Stimulated activated CD8-positive, alpha-beta memory T cell treated with anti-CD3 and anti-CD28 coated beads, Interleukin-4, amount 100 ng/mL, for 1 hour (primary cell): ENCODE measurements around the gene SFXN5.

Experiments
- DNase-seq, 2 donors: peaks; one replicate each; pipeline ENCODE4 v3.0.0-alpha.2; 2020; ENCODE audit warnings: low read depth in 2 of 2, low spot score in 1 of 2

The SFXN5 gene

DNA sequence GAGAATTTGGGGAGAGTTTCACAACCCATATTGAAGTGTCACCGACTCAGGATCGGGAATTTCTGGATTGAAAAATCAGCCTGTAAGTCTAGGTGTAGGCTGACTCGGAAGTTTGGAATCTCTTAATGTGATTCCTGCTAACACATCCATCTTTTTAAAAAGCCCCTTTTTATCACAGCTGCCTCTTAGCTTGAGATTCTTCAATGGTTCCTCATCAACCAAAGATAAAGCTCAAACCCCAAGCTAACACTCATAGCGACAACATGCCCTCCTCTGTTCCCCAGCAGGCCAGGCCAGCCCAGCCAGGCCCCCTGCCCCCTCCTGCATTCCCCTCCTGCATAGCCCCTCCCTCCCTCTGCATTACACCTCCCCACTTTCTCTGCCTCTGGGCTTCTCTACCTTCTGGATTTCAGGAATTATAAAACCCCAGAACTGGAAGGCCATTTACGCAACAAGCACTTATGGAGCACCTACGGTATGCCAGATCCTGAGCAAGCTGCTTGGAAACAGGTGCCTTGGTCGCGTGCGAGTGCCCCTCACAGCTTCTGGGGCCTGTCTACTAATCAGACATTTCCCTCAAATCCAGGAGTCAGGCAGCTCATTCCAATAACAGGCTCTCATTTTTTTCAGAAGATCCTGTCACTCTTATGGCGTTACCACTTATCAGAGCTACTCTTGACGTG, 90.8 kb downstream of the SFXN5 start:
- DNase-seq = no peak

DNA sequence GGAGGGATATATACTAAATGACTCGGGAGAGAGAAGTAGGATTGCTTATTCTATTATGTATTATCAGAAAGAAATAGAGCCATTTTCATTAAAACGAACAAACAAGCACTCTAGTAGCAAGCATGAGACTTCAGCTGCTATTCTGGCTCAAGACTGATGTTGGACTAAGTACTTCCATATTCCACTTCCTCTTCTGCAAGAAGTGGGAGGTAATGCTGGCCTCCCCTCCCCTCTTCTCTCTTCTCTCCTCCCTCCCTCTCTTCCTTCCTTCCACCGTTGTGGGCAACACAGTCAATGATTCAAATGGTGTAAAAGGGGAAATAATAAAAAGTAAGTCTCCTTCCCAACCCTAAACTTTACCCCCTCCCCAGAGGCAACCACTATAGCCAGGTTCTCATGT, 91.6 kb downstream of the SFXN5 start:
- no peak for DNase-seq

DNA sequence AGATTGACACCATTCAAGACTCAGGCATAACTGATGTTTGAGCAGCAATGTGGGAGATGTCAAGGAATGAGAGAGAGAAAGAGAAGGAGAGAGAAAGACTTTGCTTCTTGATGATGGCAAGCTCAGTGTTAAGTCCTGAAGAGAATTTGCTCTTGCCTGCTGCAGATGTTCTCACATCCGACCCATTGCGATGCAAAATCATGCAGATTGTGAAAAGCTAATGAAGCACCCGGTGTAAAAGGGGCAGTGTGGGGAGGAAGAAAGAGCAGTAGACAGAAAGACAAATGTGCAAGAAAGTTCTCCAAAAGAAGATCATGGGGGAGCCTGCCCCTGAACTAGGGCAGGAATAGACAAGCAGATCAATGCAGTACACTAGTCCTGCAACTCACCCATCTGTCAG, 96.5 kb downstream of the SFXN5 start:
- no peak for DNase-seq

DNA sequence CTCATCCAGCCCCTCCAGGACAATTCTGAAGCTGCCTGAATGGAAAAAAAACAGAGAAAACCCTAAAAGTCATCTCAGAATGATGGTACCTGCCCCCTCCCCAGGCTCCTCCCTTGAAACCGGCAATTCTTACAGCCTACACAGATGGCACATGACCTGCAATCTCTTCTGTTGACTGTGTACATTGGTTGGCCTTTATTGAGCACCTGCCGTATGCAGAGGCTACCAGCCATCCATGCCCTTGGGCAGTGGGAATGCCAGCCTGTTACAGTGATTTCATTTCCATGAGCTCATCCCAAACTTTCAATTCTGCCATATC, 97.1 kb downstream of the SFXN5 start:
- DNase-seq = no peak

DNA sequence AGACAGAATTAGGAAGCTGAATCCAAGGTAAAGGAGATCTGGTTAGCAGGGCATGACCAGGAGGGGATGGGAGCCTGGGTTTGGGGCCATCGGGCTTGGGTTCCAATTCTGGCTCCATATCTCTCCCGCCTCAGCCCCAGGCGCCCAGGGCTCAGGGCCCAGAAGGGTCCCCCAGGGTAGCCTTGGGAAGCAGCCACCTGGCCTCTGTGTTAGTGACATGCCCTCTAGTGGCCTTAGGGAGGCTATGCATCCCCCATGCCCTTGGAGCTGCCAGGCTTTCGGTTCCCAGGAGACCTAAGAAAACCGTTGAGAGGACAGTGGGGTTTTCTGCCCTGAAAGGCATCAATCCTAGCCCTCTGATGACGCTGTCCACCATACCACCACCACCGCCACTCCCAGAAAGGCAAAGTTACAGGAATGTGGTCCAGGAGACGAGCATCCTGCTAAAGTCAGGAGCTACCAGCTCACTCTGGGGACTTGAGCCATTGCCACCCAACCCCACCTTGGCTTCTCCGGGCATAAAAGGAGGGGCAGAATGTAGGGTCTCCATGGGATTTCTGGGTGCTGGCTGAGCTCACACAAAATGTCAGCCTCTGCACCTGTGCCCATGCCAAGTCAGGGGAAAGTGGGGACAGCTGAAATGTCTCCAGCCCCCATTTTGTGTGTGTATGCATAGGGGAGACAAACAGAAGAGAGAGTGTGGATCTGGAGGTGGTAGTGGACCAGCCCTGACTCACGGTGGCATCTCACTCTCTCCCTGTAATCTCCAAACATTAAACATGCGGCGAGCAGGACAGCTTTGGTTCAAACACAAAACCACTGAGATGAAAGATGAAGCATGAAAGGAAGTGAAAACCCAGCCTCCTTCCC, 97.7 kb downstream of the SFXN5 start:
- DNase-seq = no peak

DNA sequence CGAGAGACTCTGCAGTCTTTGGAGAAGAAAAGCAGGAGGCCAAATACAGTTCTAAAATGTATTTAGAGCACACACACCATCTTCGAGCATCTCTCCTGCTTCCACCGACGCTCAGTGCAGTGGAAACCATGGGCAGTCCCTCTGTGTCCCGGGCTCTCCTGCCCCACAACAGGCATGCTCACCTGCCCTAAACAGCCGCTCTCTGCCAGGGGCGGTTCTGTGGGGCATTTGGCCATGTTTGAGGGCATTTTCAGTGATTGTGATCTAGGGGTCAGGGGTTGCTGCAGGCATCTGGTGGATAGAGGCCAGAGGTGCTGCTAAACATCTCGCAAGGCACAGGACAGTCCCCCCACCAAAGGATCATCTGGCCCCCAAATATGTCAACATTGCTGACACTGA, 98.4 kb downstream of the SFXN5 start:
- no peak for DNase-seq

DNA sequence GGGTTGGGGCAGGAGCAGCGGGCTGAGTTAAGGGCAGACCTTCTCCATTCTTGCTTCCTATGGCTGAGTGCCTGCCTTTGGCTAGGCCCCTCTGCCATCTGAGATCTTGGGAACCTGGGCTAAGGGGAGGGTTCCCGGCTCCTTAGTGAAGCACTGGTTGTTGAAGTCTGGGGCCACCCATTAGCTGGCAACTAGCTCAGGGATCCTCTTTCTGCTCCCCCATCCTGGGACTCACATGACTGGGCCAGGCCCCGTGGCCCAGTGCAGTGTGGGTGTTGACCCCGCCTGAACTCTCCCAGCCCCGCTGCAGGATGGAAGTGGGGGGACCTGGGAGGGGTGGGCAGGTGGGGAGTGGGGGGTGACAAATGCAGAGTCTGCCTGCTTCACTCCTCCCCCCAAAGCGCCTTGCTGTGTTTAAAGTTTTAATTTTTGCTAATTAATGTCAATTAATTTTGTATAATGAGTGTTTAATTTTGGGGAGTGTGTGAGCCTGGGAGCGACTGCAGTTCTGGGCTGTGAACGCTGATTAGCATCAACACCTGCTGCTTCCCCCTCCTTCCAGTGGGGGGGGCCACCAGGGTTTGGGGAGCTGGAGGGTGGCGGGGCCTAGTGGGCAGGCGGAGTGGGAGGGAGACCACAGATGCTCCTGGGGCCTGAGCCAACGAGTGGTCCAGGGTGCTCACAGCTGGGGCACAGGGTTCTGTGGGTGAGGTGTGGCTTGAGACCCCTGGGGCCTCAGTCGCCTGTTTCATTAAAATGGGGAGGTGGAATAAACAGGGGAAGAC, 99.0 kb downstream of the SFXN5 start:
- DNase-seq = no peak

DNA sequence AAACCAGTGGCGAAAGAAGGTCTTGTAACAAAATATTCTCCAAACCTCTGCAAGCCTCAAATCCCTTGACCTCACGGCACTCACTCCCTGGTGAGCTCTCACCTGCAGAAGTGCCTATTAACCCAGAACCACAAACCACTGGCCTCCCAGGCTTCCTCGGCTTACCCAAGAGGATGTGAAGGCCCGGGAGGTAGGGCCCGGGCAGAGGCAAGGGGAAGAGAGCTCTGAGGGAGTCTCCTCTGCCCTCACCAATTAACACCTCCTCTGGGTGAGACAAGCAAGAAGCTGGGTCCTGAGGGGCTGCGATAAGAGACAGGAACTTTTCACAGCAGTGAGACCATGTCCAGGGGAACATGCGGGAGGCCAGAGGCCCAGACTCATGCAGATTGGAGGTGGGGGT, 100.5 kb downstream of the SFXN5 start:
- DNase-seq = no peak

DNA sequence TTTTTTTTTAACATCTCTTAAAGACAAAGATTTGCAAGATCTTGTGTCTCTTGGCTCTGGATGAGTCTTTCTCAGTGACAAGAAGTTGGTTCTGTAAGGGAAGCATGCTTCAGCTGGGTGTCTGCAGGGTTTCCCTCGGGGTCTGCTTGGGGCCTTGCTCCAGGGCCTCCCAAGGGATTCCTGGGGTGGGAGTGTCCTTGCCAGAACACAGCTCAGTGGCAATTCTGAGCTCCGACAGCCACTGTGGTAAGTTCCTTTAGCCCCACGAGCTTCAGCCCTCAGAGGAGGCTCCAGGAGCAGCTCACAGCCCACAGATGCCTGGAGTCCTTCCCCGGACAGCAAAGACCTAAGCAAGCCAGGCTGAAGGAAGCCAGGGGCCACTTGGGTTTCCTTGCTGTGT, 101.8 kb downstream of the SFXN5 start:
- DNase-seq = no peak

DNA sequence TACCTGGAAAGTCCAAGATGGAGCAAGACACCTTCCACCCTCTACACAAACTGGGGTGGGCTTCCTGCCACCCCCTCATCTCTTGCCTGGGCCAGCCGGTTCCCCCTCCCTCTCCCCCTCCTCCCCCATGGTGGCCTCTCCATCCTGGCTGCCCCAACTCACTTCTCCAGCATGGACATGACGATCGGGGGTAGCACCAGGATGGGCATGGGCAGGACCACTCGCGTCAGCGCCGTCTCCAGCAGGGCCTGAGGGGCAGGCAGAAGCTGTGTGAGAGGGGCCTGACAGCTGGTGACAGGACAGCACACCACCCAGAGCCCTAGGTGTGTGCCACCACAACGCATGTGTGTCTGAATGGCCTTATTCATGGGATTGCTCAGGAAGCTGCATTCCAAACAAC, 103.2 kb downstream of the SFXN5 start:
- DNase-seq = no peak

DNA sequence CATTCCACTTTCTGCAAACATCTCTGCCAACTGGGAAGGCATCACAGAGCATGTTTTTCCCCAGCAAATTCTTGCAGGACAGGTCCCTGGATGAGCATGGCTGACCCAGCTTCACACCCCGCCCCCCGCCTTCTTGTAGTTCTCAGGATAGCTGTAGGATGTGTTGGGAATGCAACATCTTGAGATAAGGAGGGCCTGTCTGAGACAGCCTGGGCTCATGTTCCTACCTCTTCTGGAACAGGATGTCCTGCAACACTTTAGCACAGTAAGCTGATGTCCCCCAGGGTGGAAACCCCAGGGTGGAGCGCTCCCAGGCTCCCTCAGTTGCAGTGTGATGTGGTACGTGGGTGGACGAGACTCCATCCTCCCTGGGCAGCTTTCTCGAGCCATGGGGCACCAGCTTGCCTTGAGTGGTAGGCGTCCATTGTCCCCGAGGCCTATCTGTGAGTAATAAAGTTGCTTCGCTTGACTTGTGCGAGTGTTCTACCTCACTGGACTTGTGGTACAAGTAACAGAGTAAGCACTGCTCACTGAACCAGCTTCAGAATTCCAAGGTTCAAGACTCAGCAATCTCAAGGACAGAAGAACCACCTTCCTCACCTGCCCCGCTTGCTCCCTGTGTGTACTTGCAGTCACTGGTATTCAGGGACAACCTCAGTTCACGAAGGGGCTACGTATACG, 105.6 kb downstream of the SFXN5 start:
- no peak for DNase-seq

DNA sequence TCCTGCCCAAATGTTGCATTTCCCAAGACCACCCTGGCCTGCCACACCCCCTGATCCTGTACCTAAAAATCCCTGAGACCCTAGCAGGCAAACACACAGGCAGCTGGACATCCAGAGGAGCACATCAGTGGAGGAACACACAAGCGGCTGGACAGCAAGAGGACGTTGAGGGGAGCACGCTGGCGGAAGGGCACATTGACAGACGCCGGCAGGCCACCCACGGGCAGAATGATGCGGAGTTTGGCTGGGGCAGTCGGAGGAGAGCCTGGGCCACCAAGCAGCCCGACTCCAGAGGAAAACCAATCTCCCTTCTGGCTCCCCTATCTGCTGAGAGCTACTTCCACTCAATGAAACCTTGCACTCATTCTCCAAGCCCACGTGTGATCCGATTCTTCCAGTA, 106.5 kb downstream of the SFXN5 start:
- no peak for DNase-seq

DNA sequence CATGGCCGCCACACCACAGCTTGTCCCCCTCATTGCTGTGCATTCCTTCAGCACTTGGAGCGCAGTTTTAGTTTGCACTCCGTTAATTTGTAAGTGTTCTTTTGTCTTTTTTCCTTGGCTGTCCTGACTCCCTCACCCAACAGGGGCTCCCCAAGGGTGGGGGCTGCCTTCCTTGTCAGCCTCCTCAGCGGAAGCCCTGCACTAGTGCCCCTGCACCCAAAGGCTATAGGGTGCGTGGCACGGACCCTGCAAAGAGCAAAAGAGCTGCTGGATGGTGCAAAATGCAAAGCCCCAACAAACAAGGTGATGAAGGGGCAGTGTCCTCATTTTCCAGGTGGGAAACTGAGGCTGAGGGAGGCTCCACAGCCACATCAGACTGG, 107.4 kb downstream of the SFXN5 start:
- DNase-seq = no peak

DNA sequence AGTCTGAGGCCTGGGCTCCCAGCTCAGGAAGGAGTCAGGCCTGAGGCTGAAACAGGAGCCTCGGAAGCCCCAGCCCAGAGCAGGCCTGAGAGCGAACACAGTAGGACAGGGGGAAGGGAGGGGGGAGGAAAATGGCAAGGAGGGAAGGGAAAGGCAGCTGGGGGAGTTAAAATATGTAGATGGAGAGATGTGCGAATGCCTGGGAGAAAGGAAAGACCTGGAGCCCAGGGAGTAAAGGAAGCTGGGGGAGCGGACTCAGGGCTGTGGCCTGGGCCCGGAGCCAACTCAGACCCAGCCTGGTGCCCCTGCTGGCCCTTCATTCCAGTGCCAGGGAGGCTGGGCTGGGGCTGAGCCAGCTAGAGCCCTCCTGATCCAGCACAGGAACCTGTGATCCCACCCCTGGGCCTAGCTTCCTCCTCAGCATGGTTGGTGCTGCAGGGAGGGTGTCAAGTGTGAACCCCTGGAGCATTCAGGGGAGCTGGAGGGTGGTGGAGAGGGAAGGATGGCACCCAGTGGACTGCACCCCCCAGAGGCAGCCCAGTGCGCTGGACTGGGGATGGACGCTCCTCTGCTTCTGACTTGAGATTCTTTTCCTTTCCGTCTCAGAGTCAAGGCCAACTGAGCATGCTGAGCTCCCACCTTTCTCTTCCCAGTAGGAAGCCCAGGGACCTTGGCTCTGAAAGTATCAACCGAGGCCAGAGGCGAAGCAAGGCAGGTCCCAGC, 107.9 kb downstream of the SFXN5 start:
- no peak for DNase-seq

DNA sequence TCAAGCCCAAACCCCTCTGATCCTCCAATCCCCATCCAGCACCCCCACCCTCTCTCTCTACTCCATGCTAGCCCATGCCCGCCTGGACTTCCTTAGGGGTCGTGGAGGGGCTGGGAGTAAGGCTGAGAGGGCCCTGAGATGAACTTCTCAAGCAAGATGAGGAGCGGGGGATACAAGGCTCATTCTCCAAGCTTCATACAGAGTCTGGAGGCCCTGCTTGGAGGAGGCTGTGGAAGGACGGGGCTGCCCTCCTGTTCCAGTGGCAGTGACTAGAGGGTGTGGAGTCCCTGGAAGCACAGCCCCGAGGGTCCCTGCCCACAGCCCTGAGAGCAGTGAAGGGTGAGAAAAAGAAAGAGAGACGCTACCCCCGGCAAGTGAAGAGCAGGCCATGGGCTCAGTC, 108.6 kb downstream of the SFXN5 start:
- no peak for DNase-seq

DNA sequence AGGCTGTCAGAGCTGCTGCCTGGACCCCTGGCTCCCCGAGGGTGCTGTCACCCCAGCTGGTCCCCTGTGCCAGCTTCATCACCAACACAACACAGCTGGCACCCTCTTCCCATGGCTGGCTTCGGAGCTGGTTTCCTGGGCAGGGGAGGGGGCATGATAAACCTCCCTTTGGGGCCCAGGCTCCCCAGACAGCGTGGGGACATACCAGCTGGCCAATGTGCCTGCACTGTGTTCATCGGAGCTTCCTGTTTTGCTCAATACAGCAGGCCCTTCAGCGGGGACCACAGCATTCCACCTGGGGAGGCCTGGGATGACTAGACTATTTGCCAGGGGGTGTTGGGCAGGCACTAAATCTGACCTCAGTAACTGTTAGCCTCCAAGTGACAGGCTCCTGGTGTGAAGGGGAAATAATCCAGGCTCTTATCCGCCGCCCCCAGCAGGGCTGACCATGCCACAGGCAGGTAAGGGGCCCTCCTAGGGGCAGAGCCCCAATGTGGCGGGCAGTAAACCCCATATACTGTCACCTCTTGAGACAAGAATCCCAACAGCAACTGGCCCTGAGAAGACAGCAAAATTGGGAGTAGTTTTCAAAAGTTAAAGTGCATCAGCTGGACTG, 109.6 kb downstream of the SFXN5 start:
- DNase-seq = no peak

DNA sequence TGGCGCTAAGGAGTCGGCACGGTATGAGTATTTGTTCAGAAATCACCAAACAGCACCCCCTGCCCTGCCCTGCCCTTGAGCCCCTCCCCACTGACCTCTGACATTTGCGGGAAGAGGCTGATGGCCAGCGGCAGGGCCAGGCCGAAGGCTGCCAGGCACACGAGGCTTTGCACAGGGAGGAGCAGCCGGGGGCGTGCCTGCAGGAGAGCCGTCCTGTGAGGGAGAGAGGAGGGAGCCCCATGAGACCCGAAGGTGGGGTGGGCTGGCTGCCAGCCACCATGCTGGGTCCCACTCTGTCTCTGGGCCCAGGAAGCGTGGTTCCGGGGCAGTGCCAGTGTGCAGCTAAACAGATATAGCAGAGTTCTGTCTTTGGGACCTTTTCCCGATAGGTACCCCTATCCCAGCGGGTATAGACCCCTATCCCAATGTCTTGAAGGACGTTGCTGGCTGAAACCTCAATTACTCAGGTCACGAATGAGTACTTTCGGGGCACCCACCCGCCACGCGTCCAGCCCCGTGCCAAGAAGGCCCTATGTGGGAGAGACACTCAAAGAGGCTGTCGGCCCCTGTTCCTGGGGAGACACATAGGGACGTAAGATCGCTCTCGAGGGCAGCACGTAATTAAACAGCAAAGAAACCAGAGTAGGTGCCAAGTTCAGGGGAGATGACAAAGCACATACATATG, 110.3 kb downstream of the SFXN5 start:
- no peak for DNase-seq

DNA sequence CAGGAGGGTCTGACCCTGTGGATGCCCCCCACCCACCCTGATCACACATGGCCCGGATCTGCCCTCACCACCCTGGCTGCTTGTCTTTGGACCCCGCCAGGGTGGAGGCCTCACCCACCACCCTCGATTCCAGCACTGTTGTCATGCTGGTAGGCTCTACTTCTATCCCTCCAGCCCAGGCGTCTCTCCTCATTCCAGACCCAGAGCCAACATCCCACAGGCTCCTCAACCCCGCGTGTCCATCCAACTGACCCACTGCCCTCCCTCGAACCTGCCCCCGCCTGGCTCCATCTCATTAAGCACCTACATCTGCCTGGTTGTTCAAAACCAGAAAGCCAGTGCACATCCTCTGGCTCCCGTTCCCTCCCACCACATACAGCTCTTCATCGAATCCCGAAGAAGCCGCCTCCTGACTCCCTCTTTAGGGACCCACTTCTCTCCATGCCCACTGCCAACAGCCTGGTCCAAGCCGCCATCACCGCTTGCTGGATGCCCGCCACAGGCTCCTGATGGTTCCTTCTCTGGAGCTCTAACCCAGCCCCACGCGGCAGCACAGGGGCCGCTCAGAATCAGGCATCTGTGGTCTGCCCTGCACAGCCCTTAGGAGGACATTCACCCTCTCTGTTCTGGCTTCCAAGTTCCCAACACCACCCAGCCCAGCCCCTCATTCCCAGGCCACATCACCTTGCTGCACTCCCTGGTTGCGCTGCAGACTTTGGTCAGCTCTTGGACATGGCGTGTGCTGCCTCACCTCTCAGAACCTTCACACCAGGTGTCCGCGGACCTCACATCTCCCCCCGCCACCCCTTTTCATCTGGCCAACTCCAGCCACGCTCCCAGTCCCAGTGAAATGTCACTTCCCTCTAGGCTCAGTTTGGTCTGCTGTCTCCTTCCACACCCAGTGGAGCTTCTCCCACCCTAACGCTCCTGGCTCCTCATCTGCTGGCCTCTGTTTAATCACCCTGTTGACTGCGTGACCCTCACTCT, 111.2 kb downstream of the SFXN5 start:
- no peak for DNase-seq

DNA sequence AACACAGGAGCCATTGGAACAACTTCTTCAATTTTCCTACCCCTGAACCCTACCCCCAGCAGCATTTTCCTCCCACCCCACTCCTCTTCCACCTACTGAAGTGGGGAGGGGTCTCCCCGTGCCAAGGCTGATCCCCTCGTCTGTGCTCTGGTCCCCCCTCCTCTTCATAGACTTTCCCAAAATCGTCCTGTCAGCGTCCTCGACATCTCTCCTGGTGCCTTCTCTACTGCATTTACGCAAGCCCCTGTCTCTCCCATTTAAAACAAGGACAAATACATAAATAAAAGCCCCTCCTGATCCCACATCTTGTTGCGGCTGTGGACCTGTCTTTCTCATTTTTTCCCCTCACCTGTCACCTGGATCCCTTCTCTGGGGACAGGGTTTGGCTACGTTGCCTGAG, 112.0 kb downstream of the SFXN5 start:
- DNase-seq = no peak
